ENCODE results near the gene MYO19. TPM values are rescaled to one million over a fixed set of nuclear protein-coding genes. Genes with fewer than 3 reads are reported as not detected.
"Not testable (repeated sequence)": the region's sequence is repeated elsewhere in the genome, so short reads cannot be mapped to it uniquely, and the experiment has no call there.

MYO19 gene
- total and polyA plus RNA-seq, 2 of the 4 experiments (the other 2 are of a cell fraction), result 35.8 to 55.6 TPM

- H2AK9ac ChIP-seq (replicated peaks; ENCODE audit: low read depth, low read length, poor library complexity); H3K56ac ChIP-seq (ENCODE audit: extremely low read depth, insufficient read depth, low read length); BruUV-seq (replicated peaks); H2BK20ac ChIP-seq (ENCODE audit: low read depth, low read length); H3K27ac ChIP-seq (ENCODE audit: insufficient read depth, low read length); H3K23ac ChIP-seq (ENCODE audit: low read depth, low read length); H3K4me3 ChIP-seq (ENCODE audit: insufficient read depth, low read depth, low read length); H3K9ac ChIP-seq (ENCODE audit: low read depth, low read length); H4K5ac ChIP-seq (ENCODE audit: low read depth, low read length); H3K4ac ChIP-seq (ENCODE audit: low read depth, low read length); H2BK120ac ChIP-seq (ENCODE audit: low read depth, low read length); H3K4me1 ChIP-seq (ENCODE audit: control insufficient read depth, insufficient read depth, low read length); H4K91ac ChIP-seq (ENCODE audit: insufficient read depth, low read depth, low read length); H4K8ac ChIP-seq (ENCODE audit: low read depth in 2 of 2, low read length in 2 of 2); H3K9me3 ChIP-seq (ENCODE audit: control insufficient read depth, insufficient read depth, low read length); H3K18ac ChIP-seq (ENCODE audit: low read depth, low read length); H2AFZ ChIP-seq (replicated peaks; ENCODE audit: low read length, poor library complexity); ATAC-seq (ENCODE audit: low read depth); POLR2A ChIA-PET (ENCODE audit: unreplicated experiment); H3K27me3 ChIP-seq (ENCODE audit: control insufficient read depth, insufficient read depth, low read length); H2BK5ac ChIP-seq (ENCODE audit: low read depth, low read length, poor library complexity, severe bottlenecking); CTCF ChIA-PET; intact Hi-C loops (cut with micrococcal nuclease); H3K9me1 ChIP-seq (ENCODE audit: insufficient read depth, low read length); H2AK5ac ChIP-seq (ENCODE audit: low read depth, low read length); H2BK15ac ChIP-seq (ENCODE audit: low read depth, low read length); DNase-seq; dilution Hi-C loops (cut with HindIII; ENCODE audit: low sequenced_read_pairs, unreplicated experiment); H3K4me2 ChIP-seq (ENCODE audit: low read depth, low read length); H4K20me1 ChIP-seq (ENCODE audit: insufficient read depth, low read length); H3K14ac ChIP-seq (replicated peaks; ENCODE audit: low read depth, low read length); H3K36me3 ChIP-seq (ENCODE audit: control insufficient read depth, insufficient read depth, low read length); H3K79me1 ChIP-seq (ENCODE audit: low read depth in 1 of 2, low read length in 2 of 2): not testable (repeated sequence)
- WGBS, 2 experiments (ENCODE audit: extremely low coverage in 2 of 2, insufficient read length in 1 of 2), result no CpG with 5 or more reads among the region's 9 CpGs
- in situ Hi-C loops (cut with MboI; ENCODE audit: low sequenced_read_pairs), result loop anchor here (25.0 kb wide), 1 partner anchor 245 kb away; the partner anchor contains the start of gene CCL4L2
Observed at GRCh38 chr17:36457701-36458100, 77.0 kb downstream of the MYO19 start.

- H3K4ac ChIP-seq (ENCODE audit: low read depth, low read length); H4K91ac ChIP-seq (ENCODE audit: insufficient read depth, low read depth, low read length); dilution Hi-C loops (cut with HindIII; ENCODE audit: low sequenced_read_pairs, unreplicated experiment); BruUV-seq (replicated peaks); H4K20me1 ChIP-seq (ENCODE audit: insufficient read depth, low read length); CTCF ChIA-PET; H4K8ac ChIP-seq (ENCODE audit: low read depth in 2 of 2, low read length in 2 of 2); H2AK9ac ChIP-seq (replicated peaks; ENCODE audit: low read depth, low read length, poor library complexity); ATAC-seq (ENCODE audit: low read depth); H2BK20ac ChIP-seq (ENCODE audit: low read depth, low read length); H3K9me3 ChIP-seq (ENCODE audit: control insufficient read depth, insufficient read depth, low read length); H3K4me3 ChIP-seq (ENCODE audit: insufficient read depth, low read depth, low read length); H3K4me1 ChIP-seq (ENCODE audit: control insufficient read depth, insufficient read depth, low read length); H3K23ac ChIP-seq (ENCODE audit: low read depth, low read length); H2BK5ac ChIP-seq (ENCODE audit: low read depth, low read length, poor library complexity, severe bottlenecking); H2AFZ ChIP-seq (replicated peaks; ENCODE audit: low read length, poor library complexity); H3K4me2 ChIP-seq (ENCODE audit: low read depth, low read length); H3K9ac ChIP-seq (ENCODE audit: low read depth, low read length); H3K14ac ChIP-seq (replicated peaks; ENCODE audit: low read depth, low read length); H3K36me3 ChIP-seq (ENCODE audit: control insufficient read depth, insufficient read depth, low read length); H2BK120ac ChIP-seq (ENCODE audit: low read depth, low read length); H4K5ac ChIP-seq (ENCODE audit: low read depth, low read length); H3K18ac ChIP-seq (ENCODE audit: low read depth, low read length); intact Hi-C loops (cut with micrococcal nuclease); DNase-seq; H3K56ac ChIP-seq (ENCODE audit: extremely low read depth, insufficient read depth, low read length); H2AK5ac ChIP-seq (ENCODE audit: low read depth, low read length); H3K27me3 ChIP-seq (ENCODE audit: control insufficient read depth, insufficient read depth, low read length); H3K27ac ChIP-seq (ENCODE audit: insufficient read depth, low read length); H3K79me1 ChIP-seq (ENCODE audit: low read depth in 1 of 2, low read length in 2 of 2); H3K9me1 ChIP-seq (ENCODE audit: insufficient read depth, low read length); H2BK15ac ChIP-seq (ENCODE audit: low read depth, low read length); POLR2A ChIA-PET (ENCODE audit: unreplicated experiment): not testable (repeated sequence)
- WGBS, 2 experiments (ENCODE audit: extremely low coverage in 2 of 2, insufficient read length in 1 of 2), result no CpG with 5 or more reads among the region's 9 CpGs
- in situ Hi-C loops (cut with MboI; ENCODE audit: low sequenced_read_pairs), result loop anchor here (25.0 kb wide), 1 partner anchor 241 kb away; the partner anchor contains the start of gene CCL4L2
Observed at GRCh38 chr17:36452888-36453287, 81.8 kb downstream of the MYO19 start.

All from IMR-90 (cell line).